ENCODE data around the gene CTAGE8.
"Not testable (repeated sequence)": the region's sequence is repeated elsewhere in the genome, so short reads cannot be mapped to it uniquely, and the experiment has no call there.

CTAGE8 gene

DNA sequence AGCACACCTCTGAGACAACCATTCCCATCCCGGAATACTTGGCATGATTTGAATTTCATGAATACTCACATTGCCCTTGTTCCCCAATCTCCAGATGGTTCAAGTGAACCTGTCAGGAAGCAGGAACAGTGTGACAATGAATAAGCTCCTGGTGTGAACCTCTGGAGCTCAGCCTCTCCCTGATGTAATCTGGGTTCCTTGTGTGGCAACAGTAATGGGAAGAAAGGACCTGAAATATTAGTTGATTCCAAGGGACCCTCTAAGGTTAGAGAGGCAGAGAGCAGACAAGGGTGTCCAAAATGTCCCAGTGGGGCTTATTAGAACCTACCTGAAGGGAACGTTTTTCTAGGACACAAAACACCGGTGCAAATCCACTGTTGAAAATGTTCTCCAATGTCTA, 13.0 kb downstream of the CTAGE8 start:
- no peak for DNase-seq

DNA sequence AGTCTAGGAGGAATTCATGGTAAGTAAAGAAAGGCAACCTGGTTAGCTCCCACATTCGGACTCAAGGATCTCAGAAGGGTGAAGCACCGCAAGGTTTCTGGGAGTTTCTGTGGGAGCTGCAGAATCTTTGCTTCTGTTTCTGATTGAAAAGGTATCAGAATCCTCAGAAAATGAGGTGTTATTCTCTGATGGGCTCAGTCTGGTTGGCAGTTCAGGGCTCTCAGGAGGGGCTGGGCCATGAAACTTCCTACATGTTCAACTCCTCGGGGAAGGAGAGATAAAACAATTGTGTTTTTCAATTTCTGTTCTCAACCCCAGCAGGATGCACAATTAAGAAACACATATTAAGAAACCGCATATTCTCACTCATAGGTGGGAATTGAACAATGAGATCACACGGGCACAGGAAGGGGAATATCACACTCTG, 13.6 kb downstream of the CTAGE8 start:
- DNase-seq, result no peak

DNA sequence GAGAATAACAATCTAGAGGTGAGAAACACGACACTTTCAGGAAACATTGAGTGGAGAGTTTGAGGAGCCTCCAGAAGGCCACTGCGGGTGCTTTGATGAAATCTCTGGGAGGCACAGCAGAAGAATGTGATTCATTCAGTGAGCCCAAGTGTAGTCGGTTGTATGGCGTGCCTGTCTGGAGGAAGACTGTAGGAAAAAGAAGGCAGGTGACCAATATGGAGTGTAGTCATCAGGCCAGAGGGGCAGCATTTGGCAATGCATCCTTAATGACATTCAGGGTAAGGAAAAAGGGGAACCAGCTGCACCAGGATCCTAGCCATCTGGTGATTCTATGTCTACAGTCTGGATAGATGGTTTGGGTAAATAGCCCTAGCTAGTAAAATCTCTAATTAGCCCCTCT, 16.8 kb downstream of the CTAGE8 start:
- DNase-seq, result not testable (repeated sequence)

DNA sequence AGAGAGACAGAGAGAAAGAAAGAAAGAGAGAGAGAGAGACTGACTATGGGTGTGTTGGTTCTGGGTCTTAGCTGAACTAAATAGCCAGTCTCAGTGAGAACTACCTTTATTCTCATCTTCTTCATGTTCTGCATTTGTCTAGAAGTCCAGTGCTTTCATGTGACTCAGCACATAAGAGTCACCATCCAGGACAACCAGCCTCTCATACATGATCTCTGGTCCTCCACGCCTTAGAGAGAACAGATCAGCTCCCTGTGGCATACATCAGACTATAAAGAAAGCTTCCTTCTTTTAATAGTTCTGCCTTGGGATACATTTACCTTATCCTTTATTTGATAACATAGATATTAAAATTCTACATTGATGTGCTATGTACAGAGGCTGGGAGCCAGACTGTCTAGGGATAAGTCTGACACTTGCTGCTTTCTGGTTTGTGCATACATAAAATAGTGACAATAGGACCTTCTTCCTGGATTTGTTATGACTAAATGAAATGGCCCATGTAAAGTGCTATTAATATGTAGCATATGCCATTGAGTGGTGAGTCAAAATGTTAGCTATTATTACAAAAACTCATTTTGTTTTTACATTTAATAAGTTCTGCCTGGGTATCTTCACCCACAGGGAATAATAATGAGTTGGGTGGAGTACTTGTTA, 21.3 kb downstream of the CTAGE8 start:
- not testable (repeated sequence) for DNase-seq

DNA sequence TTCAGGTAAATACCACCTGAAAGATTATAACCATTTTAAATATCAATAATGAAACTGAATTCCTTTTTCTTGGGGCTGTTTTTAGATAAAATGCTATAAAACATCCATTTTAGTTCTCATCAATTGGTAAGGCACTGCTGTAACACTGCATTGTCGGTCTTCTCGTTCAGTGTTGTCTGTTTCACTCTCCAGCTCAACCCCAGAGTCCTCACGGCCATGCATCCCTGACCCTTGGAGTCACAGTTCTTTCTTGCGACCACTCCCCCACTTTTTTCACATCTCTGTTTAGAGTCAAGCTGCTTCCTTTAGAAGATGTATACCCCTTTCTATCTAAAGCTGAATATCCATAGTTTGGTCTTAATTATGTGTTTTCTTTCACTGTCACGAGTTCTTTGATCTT, 22.1 kb downstream of the CTAGE8 start:
- DNase-seq, result not testable (repeated sequence)

DNA sequence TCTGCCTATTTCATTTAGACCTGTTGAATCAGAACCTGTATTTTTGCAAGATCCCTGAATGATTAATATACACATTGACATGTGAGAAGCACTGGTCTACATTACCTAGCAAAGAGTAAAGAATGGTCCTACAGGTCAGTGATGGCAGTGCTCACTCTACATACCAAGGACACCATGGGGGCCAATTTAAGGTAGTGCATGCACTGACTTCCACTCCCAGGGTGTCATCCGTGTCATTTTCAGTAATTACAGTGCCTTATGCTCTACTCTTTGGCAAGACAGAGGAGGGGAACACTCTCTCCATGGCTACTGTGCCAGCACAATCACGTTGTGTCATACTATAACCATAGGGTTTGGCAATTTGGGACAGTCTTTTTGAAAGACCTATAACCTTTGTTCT, 23.7 kb downstream of the CTAGE8 start:
- not testable (repeated sequence) for DNase-seq

DNA sequence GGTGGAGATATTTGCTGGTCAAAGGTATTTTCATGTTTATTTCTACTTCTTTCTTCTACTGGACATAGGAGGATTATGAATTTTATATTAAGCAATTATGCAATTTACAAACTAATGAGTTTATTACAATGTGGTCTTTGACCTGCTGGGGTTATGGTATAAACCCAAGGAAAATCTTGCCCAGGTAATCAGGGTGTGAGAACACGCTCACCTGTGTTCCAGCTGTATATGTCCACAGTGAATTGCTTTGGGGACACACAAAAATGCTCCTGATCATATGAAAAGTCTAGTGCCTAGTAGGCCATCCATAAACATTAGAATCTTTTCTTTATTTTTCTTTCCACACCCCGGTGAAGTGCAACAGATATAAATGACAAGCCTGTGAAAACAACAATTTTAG, 29.7 kb downstream of the CTAGE8 start, which contains the start of gene OR2A42:
Gene OR2A42 (minus strand): TSS at position 241 of the 400 bp plus-strand sequence. CDS start 6,762 bp downstream, outside the sequence.
- DNase-seq, result not testable (repeated sequence)

DNA sequence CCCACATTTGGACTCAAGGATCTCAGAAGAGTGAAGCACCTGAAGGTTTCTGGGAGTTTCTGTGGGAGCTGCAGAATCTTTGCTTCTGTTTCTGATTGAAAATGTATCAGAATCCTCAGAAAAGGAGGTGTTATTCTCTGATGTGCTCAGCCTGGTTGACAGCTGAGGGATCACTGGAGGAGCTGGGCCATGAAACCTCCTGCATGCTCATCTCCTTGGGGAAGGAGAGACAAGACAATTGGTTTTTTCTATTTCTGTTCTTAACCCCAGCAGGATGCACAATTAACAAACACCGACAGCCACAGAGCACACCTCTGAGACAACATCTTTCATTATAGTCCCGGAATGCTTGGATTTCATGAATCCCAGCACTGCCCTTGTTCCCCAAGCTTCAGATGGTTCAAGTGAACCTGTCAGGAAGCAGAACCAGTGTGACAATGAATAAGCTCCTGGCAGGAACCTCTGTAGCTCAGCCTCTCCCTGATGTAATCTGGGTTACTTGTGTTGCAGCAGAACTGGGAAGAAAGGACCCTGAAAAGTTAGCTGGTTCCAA, 30.5 kb downstream of the CTAGE8 start:
- not testable (repeated sequence) for DNase-seq

DNA sequence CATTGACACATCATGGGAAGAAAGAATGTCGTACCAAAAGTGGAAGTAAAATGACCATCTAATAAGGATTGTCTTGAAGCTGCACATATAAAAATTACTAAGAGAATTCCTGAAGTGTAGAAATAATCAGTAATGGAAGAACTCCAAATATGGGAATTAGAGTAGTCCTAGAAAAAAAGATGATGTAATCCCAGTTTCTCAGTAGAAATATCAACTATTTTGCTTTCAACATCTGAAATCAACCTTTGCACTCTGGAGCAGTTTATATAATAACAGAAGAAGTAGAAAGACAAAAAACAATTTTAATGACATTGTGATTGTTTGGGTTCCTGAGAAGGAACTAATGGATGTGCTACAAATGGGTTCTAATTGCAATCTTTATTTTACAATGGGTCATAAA, 36.0 kb downstream of the CTAGE8 start:
- DNase-seq, result not testable (repeated sequence)

DNA sequence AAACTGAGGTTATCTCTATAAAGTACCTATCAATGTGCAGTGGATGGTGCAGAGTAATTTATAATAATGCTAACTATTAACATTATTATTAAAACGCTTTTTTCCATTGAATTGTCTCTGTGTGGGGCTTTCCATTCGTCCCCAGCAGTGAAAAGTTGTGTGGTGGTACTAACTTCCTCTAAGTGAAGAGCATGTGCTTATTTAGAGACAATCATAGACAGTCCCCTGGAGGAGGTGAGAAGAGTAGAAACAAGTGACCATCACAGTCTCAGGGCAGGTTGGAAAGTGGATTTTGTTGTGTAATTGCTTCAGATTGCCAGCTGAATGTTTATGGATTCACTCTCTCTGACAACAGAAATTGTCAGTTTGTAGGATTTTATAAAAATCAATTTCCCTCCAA, 38.1 kb downstream of the CTAGE8 start:
- not testable (repeated sequence) for DNase-seq

DNA sequence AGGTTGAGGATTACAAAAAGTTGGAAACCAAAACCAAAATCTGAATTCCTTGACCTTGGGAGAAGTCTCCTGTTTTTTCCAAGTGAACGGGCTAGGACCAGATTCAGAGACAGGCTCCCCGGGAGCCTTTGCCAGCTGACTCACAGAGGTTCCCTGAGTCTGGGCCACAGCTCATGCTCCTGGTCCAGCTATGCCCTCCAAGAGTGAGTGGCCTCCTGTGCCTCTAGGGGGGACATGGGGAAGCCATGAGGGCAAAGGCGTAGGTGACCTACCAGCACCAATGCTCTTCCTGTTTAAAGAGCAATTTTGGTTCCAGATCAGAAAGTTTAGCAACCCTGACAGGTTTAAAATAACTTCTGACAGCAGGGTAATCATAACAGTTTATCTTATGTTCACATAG, 40.3 kb downstream of the CTAGE8 start:
- DNase-seq, result not testable (repeated sequence)

DNA sequence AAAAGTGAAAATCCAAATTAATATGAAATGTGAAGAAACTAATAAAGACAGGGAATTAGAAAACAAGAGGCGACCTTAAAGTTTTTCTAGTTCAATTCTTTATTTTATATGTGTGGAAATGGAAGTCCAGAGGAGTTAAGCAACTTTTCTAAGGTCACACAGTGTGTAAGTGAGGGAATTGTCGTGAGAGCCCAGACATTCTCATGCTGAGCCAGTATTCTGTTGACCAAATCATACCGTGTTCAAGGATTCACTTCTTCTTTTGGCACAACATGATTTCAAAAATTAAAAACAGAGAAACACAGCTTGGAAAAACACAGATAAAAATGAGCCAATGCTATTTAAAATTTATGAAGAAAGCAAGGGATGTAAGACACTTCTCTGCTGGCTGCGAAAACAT, 42.2 kb downstream of the CTAGE8 start:
- not testable (repeated sequence) for DNase-seq

DNA sequence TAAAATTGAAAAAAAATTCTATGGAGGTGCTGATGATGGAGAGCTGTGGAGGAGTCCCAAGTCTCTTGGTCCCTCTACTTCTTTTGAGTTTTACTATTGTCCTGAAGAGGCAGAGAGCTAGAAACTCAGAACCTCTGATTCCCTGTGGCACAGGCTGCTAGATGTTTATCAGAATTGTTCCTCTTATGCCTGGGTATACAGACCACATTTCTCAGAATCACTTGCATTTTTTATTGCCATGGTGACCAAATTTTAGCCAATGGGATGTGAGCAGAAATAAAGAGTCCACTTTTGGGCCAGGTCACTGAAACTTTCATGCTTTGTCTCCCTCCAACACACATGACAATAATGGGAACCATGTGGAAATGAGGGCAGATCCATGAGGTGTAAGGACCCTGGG, 45.4 kb downstream of the CTAGE8 start:
- DNase-seq, result not testable (repeated sequence)

DNA sequence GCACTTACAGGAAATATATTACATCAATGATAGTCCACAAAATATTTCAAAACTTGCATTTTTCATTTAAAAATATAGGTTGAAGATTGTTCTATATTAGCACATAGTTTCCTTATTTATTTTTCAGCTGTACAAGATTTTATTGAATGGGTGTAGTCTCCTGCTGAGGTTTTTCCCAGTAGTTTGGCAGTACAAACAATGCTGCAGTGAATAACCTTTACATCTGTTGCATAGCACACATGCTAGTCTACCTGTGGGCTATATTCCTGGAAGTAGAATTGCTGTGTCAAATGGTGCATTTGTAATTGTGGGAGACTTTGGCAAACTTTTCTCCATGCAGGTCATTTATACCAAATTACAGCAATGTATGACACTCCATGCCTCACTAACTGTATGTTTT, 48.6 kb downstream of the CTAGE8 start:
- not testable (repeated sequence) for DNase-seq

DNA sequence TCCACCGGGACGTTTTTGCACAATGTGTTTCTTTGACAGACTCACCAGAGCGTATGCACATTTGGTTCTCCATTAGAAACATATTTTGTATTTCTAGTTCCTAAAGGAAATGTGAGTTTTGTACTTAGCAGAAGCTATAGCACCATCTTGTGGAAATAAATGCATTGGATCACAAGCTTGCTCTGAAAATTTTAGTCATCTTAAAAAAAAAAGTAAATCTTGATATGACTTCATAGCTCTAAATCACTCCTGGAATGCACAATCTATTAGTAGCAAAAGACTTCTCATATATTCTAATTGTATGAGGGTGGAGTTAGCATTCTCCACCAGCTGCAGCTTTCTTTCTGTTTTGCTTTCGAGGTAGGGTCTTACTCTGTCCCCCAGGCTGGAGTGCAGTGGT, 49.9 kb downstream of the CTAGE8 start:
- DNase-seq, result not testable (repeated sequence)

DNA sequence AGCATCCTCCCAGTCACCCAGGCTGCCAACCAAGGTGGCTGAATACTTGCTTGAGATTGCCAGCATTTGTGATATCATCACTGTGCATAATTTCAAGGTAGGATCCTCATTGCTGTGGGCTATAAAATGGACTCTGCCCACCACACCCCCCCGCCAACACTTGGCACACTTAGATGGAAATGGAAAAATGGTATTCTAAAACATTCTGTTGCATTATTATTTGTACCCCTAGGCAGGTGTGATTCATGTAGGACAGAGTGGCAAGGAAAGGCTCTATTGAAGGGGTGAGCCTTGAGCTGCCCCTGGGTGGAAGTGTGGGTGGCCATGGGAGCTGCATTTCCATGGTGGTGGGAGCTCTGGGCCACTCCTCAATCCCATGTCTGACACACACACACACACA, 50.5 kb downstream of the CTAGE8 start:
- not testable (repeated sequence) for DNase-seq

DNA sequence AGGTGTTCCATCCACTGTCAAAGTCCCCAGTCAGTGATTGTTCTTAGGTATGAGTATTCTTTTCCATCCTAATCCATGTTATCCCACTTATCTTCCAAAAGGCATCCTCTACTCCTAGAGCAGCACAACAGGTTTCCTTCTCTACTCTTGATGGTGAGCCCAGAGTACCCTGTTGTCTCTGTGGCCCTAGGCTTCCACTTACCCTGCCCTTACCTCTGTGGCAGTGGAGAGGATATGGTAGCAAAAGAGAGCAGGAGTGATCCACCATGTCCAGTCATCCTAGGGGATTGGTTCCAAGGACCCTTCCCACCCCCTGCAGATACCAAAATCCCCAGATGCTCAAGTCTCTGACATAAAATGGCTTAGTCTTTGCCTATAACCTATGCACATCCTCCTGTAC, 51.9 kb downstream of the CTAGE8 start:
- DNase-seq, result not testable (repeated sequence)

Data from activated T-cell treated with anti-CD3 and anti-CD28 coated beads, Interleukin-2, amount 50 U/mL, for 48 hours (primary cell).